HepG2 (cell line): ENCODE results near the gene RBM8A. TPM values are rescaled to one million over a fixed set of nuclear protein-coding genes. Genes with fewer than 3 reads are reported as not detected.
A peak's percentile ranks its signal among the peaks of the same experiment; 100 is the strongest.

Source experiments
- ATF7-NPFF ChIP-seq: sonication (generic); formaldehyde crosslinking; IDR thresholded peaks from 2 replicates; pipeline ENCODE4 v1.8.1; 2023; ENCODE audit warnings: mild to moderate bottlenecking, low read depth, missing genetic modification reagents, moderate library complexity
- BCL3 ChIP-seq: sonication (generic); formaldehyde crosslinking; IDR thresholded peaks from 2 replicates; pipeline ENCODE4 v1.5.1; 2020; ENCODE audit warnings: mild to moderate bottlenecking, missing genetic modification reagents, moderate library complexity
- BRCA1 ChIP-seq: sonication (generic); formaldehyde crosslinking; IDR thresholded peaks from 2 replicates; pipeline ENCODE4 v1.4.0; 2020; ENCODE audit warnings: missing genetic modification reagents
- GTF2F1 ChIP-seq: fragments of 150-350 bp; IDR thresholded peaks from 2 replicates; pipeline ENCODE4 v1.6.1; 2014; ENCODE audit warnings: low read length
- KLF9 ChIP-seq: IDR thresholded peaks from 2 replicates; pipeline ENCODE4 v1.6.1; 2016; ENCODE audit warnings: low read depth
- NR2F6 ChIP-seq, 2 experiments: IDR thresholded peaks; 2 replicates each; pipeline ENCODE4 v1.6.1; 2016; ENCODE audit warnings: antibody characterized with exemption in 1 of 2, mild to moderate bottlenecking in 1 of 2
- POLR2G ChIP-seq: fragments of 200-400 bp; formaldehyde crosslinking; IDR thresholded peaks from 2 replicates; pipeline ENCODE4 v1.6.1; 2018; ENCODE audit warnings: mild to moderate bottlenecking, low read depth, low read length, moderate library complexity
- PRDM10 ChIP-seq: sonication (generic); formaldehyde crosslinking; IDR thresholded peaks from 2 replicates; pipeline ENCODE4 v1.4.0; 2020; ENCODE audit warnings: low read depth, missing genetic modification reagents
- REXO4 ChIP-seq: sonication (generic); formaldehyde crosslinking; IDR thresholded peaks from 2 replicates; pipeline ENCODE4 v1.8.0; 2022; ENCODE audit warnings: missing genetic modification reagents, mild to moderate bottlenecking, borderline replicate concordance
- RXRA ChIP-seq: sonication (generic); formaldehyde crosslinking; IDR thresholded peaks from 2 replicates; pipeline ENCODE4 v1.5.1; 2020; ENCODE audit warnings: missing genetic modification reagents
- U2AF1 ChIP-seq: fragments of 200-400 bp; formaldehyde crosslinking; optimal IDR thresholded peaks from 2 replicates; pipeline ENCODE3; 2017; ENCODE audit warnings: mild to moderate bottlenecking, low read depth, low read length
- XBP1 ChIP-seq: sonication (generic); formaldehyde crosslinking; IDR thresholded peaks from 2 replicates; pipeline ENCODE4 v1.5.0; 2020; ENCODE audit warnings: missing genetic modification reagents
- ZBTB21 ChIP-seq: sonication (generic); formaldehyde crosslinking; IDR thresholded peaks from 2 replicates; pipeline ENCODE4 v1.4.0; 2020; ENCODE audit warnings: missing genetic modification reagents
- ZBTB25 ChIP-seq: IDR thresholded peaks from 2 replicates; pipeline ENCODE4 v1.6.1; 2018; ENCODE audit warnings: missing genetic modification reagents
- ZBTB42 ChIP-seq: sonication (generic); formaldehyde crosslinking; IDR thresholded peaks from 2 replicates; pipeline ENCODE4 v1.5.0; 2020; ENCODE audit warnings: mild to moderate bottlenecking, missing genetic modification reagents
- ZGPAT ChIP-seq: IDR thresholded peaks from 2 replicates; pipeline ENCODE4 v1.6.1; 2016; ENCODE audit warnings: mild to moderate bottlenecking
- ZMAT5 ChIP-seq: sonication (generic); formaldehyde crosslinking; IDR thresholded peaks from 2 replicates; pipeline ENCODE4 v1.5.0; 2020; ENCODE audit warnings: mild to moderate bottlenecking, low read depth, missing genetic modification reagents, borderline replicate concordance
- ZNF121 ChIP-seq: sonication (generic); formaldehyde crosslinking; IDR thresholded peaks from 2 replicates; pipeline ENCODE4 v1.5.0; 2020; ENCODE audit warnings: mild to moderate bottlenecking, missing genetic modification reagents
- ZNF367 ChIP-seq: sonication (generic); formaldehyde crosslinking; IDR thresholded peaks from 2 replicates; pipeline ENCODE4 v1.4.0; 2020; ENCODE audit warnings: missing genetic modification reagents, borderline replicate concordance
- ZNF563 ChIP-seq: sonication (generic); formaldehyde crosslinking; IDR thresholded peaks from 2 replicates; pipeline ENCODE4 v1.8.0; 2022; ENCODE audit warnings: mild to moderate bottlenecking, moderate library complexity, missing genetic modification reagents
- ZNF652 ChIP-seq: IDR thresholded peaks from 2 replicates; pipeline ENCODE4 v1.6.1; 2016; ENCODE audit warnings: low read depth, borderline replicate concordance
- ZNF891 ChIP-seq: sonication (generic); formaldehyde crosslinking; IDR thresholded peaks from 2 replicates; pipeline ENCODE4 v1.5.0; 2020; ENCODE audit warnings: mild to moderate bottlenecking, missing genetic modification reagents
- polyA plus RNA-seq, 8 experiments: library from polyadenylated mRNA; depleted of rRNA in 3 of 8; stranded (reverse) in 7 of 8; unstranded in 1 of 8; fragments of >200 nt; fragmentation: Illumina TruSeq in 4 of 8; extraction: Trizol in 4 of 8; gene quantifications; 2 replicates each; pipeline versions ENCODE4 v1.2.1 to v1.2.3, GENCODE V29; 2011 to 2016; ENCODE audit warnings: low read depth in 4 of 8, missing spikeins in 1 of 8, mixed read lengths in 1 of 8; ENCODE audit not compliant: insufficient read depth in 1 of 8
- total RNA-seq, 5 experiments: library from RNA; depleted of rRNA; stranded (reverse); fragments of >200 nt; fragmentation: Illumina TruSeq; extraction: Trizol; gene quantifications; 2 replicates each; pipeline ENCODE4 v1.2.3, GENCODE V29; 2016; ENCODE audit warnings: low read depth in 1 of 5

RBM8A gene
- total and polyA plus RNA-seq, 2 of the 13 experiments (the other 11 are each of a cell fraction or from before 2014, with no cell fraction given): 106 to 162 TPM

- TF ChIP-seq BCL3 (no peak), PRDM10 (peak; percentile 75; the same call in 1 of the 2 replicates), POLR2G (peak; percentile 75), NR2F6 (IDR thresholded peaks at IDR 0.05) (peak; percentile 66), NR2F6 (CRISPR knock-in tag; IDR thresholded peaks at IDR 0.05) (peak; percentile 66; the same call in 1 of the 2 replicates), ZNF652 (no peak), ZGPAT (CRISPR knock-in tag) (peak; percentile 80), ZBTB42 (CRISPR knock-in tag) (no peak), ZBTB25 (CRISPR knock-in tag) (peak; percentile 75), ZBTB21 (CRISPR knock-in tag) (no peak), ATF7-NPFF (CRISPR knock-in tag) (no peak), ZMAT5 (no peak), U2AF1 (no peak), ZNF121 (CRISPR knock-in tag) (no peak), XBP1 (CRISPR knock-in tag) (no peak), ZNF891 (no peak), BRCA1 (CRISPR knock-in tag) (no peak), ZNF367 (CRISPR knock-in tag) (no peak), GTF2F1 (peak; percentile 49; the same call in 1 of the 2 replicates), RXRA (CRISPR knock-in tag) (0 out of 2 replicates have a peak, but pooled peaks have one; percentile 61), KLF9 (CRISPR knock-in tag) (no peak), ZNF563 (CRISPR knock-in tag) (no peak), REXO4 (CRISPR knock-in tag) (no peak)
Measured at GRCh38 chr1:145891587-145892485, 35.4 kb downstream of the RBM8A start (continued).
